HL-60 (cell line): ENCODE results near the gene CAMTA1.

Source experiments
- GABPA ChIP-seq: IDR thresholded peaks from 2 replicates; pipeline ENCODE4 v1.6.1; 2012; ENCODE audit warnings: low read depth
- POLR2AphosphoS5 ChIP-seq: IDR thresholded peaks from 2 replicates; pipeline ENCODE4 v1.6.1; 2012; ENCODE audit warnings: low read depth
- TF ChIP-seq, protein P1 (sequence below): IDR thresholded peaks from one replicate; pipeline ENCODE4 v1.5.1; 2011; ENCODE audit warnings: low read length, control low read depth, inconsistent platforms; ENCODE audit not compliant: insufficient read depth
- TF ChIP-seq, protein P2 (sequence below): IDR thresholded peaks from 2 replicates; pipeline ENCODE4 v1.6.1; 2012; ENCODE audit warnings: low read depth; ENCODE audit not compliant: insufficient replicate concordance

DNA sequence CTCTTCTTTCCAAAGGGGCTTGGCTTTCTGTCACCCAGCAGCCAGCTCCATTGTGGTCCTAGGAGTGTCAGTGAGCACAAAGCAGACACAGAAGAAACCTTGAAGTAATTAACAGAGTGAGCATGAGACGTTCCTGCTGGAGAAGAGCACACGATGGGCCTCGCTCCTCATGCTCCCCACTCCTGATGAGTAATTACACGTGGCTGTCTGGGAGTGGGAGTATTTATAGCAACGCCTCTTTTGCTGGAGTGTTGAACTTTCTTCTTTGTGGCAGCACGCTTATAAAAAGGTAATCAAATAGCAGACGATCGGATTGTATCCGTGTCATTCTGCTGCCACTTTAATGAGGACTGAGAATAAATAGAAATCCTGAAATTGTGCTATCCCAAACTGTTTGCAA is 185.8 kb downstream of the CAMTA1 start:
- TF ChIP-seq, protein P1, sequence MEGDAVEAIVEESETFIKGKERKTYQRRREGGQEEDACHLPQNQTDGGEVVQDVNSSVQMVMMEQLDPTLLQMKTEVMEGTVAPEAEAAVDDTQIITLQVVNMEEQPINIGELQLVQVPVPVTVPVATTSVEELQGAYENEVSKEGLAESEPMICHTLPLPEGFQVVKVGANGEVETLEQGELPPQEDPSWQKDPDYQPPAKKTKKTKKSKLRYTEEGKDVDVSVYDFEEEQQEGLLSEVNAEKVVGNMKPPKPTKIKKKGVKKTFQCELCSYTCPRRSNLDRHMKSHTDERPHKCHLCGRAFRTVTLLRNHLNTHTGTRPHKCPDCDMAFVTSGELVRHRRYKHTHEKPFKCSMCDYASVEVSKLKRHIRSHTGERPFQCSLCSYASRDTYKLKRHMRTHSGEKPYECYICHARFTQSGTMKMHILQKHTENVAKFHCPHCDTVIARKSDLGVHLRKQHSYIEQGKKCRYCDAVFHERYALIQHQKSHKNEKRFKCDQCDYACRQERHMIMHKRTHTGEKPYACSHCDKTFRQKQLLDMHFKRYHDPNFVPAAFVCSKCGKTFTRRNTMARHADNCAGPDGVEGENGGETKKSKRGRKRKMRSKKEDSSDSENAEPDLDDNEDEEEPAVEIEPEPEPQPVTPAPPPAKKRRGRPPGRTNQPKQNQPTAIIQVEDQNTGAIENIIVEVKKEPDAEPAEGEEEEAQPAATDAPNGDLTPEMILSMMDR, result no peak
- TF ChIP-seq, protein P2, sequence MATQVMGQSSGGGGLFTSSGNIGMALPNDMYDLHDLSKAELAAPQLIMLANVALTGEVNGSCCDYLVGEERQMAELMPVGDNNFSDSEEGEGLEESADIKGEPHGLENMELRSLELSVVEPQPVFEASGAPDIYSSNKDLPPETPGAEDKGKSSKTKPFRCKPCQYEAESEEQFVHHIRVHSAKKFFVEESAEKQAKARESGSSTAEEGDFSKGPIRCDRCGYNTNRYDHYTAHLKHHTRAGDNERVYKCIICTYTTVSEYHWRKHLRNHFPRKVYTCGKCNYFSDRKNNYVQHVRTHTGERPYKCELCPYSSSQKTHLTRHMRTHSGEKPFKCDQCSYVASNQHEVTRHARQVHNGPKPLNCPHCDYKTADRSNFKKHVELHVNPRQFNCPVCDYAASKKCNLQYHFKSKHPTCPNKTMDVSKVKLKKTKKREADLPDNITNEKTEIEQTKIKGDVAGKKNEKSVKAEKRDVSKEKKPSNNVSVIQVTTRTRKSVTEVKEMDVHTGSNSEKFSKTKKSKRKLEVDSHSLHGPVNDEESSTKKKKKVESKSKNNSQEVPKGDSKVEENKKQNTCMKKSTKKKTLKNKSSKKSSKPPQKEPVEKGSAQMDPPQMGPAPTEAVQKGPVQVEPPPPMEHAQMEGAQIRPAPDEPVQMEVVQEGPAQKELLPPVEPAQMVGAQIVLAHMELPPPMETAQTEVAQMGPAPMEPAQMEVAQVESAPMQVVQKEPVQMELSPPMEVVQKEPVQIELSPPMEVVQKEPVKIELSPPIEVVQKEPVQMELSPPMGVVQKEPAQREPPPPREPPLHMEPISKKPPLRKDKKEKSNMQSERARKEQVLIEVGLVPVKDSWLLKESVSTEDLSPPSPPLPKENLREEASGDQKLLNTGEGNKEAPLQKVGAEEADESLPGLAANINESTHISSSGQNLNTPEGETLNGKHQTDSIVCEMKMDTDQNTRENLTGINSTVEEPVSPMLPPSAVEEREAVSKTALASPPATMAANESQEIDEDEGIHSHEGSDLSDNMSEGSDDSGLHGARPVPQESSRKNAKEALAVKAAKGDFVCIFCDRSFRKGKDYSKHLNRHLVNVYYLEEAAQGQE, result no peak
- TF ChIP-seq POLR2AphosphoS5 (no peak), GABPA (no peak)
